Stimulated activated CD4-positive, alpha-beta T cell treated with anti-CD3 and anti-CD28 coated beads, TNF-alpha, amount 100 ng/mL, for 4 hours (primary cell): Measurements from ENCODE around the gene PLEKHM3.
"Not testable (repeated sequence)": the region's sequence is repeated elsewhere in the genome, so short reads cannot be mapped to it uniquely, and the experiment has no call there.

Experiments used
- DNase-seq, 3 experiments: peaks; one replicate each; pipeline ENCODE4 v3.0.0-alpha.2; 2020; ENCODE audit warnings: low read depth in 3 of 3

Gene PLEKHM3

GRCh38 chr2:207825045-207825954, 200.0 kb downstream of the PLEKHM3 start:
- no peak for DNase-seq

DNA sequence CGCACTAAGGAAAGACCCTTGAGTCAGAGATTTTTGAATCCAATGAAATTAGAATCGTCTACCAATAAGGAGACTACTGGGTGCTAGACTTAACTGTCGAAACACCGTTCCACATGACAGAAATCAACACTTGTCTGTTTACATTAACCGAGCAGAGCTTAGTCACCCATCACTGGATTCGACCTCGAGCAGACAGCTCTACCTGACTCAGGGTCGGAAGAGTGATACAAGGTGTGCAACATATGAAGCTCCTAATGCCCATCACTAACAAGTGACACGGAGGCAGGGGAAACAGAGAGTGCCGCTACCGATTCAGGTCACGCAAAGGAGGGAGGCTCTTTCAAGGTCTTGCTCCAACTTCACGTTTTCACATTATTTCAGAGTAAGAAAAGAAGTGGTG, 201.5 kb downstream of the PLEKHM3 start:
- no peak for DNase-seq

DNA sequence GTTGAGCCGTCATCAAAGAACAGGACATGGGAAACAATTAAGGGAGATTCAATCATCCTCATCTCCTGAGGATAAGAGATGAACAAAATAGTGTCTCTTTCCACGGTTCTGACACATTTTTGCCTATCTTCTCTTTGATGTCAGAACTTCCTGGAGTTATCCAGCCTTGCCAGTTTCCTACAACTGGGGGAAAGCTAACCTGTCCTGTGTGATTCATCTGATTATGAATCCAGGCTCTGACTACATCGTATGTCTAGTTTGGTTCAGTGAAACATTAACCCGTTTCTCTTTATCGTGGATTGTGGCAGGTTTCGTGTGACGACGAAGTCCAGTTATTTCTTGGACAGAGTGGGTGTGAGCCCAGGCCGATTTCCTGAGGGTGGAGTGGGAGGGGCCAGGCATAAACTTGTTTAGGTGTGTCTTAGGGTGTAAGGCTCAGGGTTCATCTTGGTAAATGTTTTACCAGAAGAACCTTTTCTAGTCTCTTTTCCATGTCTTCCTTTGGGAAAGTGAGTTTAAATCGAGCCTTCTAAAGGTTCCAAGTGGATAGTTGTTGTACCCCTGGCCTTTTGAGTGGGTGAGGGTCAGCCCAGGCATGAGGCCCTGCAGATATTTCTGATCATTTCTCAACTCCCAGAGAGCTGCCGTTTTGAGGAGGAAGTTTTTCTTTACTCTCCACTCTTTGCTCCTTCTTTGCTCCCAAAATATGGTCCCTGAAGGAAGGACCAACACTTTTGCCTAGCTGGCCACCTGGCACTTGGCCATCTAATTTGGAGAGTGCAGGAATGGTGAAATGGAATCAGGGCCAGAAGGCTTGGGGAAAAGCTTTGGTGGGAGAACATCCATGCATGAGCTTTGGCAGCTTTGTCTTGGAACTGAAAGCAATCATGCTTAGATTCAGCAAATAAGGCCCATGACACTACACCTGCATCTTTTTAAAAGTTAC, 205.2 kb downstream of the PLEKHM3 start:
- no peak for DNase-seq

GRCh38 chr2:207819021-207819797, 206.1 kb downstream of the PLEKHM3 start:
- DNase-seq: no peak

- DNase-seq: no peak
Measured at GRCh38 chr2:207816546-207816945, 208.8 kb downstream of the PLEKHM3 start.

- DNase-seq: no peak
Measured at GRCh38 chr2:207815254-207815653, 210.1 kb downstream of the PLEKHM3 start.

- DNase-seq: no peak
Measured at GRCh38 chr2:207813942-207814341, 211.4 kb downstream of the PLEKHM3 start.

- no peak for DNase-seq
Measured at GRCh38 chr2:207813221-207813916, 212.0 kb downstream of the PLEKHM3 start.

GRCh38 chr2:207812726-207813080, 212.6 kb downstream of the PLEKHM3 start:
- DNase-seq: no peak

- no peak for DNase-seq
Measured at GRCh38 chr2:207812058-207812725, 213.1 kb downstream of the PLEKHM3 start.

DNA sequence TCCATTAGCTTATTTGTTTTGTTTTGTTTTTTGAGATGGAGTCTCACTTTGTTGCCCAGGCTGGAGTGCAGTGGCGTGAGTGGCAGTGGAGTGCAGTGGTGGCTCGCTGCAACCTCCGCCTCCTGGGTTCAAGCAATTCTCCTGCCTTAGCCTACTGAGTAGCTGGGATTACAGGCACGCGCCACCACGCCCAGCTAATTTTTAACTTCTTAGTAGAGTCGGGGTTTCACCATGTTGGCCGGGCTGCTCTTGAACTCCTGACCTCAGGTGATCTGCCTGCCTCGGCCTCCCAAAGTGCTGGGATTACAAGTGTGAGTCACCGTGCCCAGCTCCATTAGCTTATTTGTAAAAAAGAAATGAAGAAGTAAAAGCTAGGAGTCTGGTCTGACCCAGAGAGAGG, 213.7 kb downstream of the PLEKHM3 start:
- DNase-seq: not testable (repeated sequence)

DNA sequence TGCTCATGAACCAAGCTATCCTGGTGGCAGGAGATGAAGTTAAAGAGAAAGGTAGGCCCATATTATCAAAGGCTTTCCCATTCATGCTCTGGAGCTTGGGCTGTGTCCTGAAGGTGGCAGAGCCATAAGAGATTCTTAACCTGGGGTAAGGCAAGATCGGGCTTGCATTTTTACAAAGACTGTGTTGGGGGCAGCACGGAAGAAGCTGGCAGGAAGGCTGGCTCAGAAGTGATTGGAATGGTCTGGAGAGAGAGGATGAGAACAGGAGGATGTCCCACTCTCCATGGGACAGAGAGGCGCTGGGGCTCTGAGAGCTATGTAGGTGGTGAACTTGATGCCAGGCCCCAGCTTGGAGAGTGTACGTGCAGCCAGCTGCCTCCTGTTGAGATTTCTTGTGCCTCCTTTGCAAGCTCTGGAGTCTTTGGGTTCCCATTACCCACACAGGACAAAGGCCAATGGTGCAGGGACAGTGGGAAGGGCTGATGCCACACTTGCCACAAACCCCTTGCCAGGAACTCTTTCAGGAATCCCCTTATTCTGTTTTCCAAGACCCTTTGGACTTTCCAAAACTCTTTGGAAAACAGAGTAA, 215.0 kb downstream of the PLEKHM3 start:
- no peak for DNase-seq

DNA sequence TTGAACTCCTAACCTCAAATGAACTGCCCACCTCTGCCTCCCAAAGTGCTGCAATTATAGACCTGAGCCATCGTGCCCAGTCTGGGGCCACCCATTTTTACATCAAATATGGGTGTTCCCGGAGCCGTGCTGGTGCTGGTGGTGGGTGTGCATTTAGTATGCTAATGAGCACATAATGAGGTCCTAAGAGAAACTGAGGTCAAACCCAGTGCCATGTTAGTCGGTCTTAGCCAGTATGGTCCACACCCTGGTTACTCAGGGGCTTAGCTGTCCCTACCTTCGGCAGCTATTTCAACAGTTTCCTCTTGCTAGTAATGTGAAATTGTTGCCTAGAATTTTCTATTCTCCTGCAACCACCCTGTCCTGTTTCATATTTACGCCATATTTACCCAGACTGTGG, 217.2 kb downstream of the PLEKHM3 start:
- no peak for DNase-seq

DNA sequence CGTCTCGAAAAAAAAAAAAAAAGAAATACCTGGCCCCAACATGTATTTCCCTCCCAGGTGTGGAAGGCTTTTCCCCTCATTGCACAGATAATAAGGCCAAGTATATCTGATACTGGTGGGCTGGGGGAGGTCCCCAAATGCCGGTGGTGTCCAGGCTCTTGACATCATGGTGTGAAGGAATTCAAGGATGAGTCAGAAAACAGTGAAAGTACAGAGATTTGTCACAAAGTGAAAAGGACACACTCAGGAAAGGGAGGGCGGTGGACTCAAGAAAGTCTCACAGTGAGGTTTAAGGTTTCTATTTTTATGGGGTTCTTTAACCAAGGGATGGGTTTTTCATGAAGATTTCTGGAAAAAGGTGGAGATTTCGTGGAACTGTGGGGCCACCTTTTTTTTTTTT, 217.8 kb downstream of the PLEKHM3 start:
- no peak for DNase-seq

GRCh38 chr2:207805566-207806226, 219.6 kb downstream of the PLEKHM3 start:
- DNase-seq: no peak

DNA sequence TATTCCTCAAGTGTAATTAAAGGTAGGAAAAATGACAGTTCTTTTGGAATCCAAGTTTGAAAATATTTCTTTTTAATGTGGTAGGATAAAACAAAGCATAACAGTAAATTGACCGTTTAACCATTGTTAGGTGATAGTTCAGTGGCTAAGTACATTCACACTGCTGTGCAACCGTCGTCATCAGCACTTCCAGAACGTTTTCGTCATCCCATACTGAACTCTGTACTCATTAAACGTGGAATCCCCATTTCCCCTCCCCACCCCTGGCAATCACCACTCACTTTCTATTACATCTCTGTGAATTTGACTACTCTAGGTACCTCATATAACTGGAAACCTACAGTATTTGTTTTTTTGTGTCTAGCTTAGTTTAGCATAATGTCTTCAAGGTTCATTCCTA, 222.7 kb downstream of the PLEKHM3 start:
- DNase-seq: no peak

- no peak for DNase-seq
Measured at GRCh38 chr2:207801259-207801658, 224.1 kb downstream of the PLEKHM3 start.

- no peak for DNase-seq
Measured at GRCh38 chr2:207796585-207797350, 228.6 kb downstream of the PLEKHM3 start.

DNA sequence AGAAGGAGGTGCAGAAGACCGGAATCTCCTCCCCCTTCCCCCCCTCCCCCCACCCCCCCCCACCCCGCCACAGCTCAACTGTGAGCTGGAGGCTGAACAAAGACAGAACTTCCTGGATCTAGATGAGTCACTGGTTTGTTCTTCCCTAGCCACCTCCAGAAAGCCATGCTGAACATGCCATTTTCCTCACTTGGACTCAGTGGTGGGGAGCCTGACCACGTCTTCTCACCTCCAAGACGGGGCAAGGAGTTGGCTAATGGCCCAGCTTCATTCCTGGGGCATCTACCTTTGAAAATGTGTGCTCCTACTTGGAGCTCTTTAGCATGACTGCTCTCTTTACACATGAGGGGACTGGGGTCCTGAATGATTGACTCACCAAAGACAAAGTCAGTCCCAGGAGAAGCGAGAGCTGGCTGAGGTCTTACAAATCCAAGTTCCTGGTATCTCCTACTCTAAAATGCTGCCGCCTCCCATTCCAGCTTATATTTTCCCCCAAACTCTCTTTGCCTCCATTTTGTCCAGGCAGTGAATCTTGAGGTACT, 233.0 kb downstream of the PLEKHM3 start:
- no peak for DNase-seq
